NCI-H2081 (cell line): ENCODE measurements around the gene PAFAH1B2.
"Not testable (repeated sequence)": the region's sequence is repeated elsewhere in the genome, so short reads cannot be mapped to it uniquely, and the experiment has no call there.

Experiments used
- DNase-seq, 2 experiments: peaks; one replicate each; lab custom pipeline; 2025; lab: John Stamatoyannopoulos, UW

Gene PAFAH1B2

GRCh38 chr11:117203069-117203407 lies 59.0 kb downstream of the PAFAH1B2 start:
- no peak for DNase-seq

- no peak for DNase-seq
Observed at GRCh38 chr11:117204283-117205080, 60.4 kb downstream of the PAFAH1B2 start.

- no peak for DNase-seq
Observed at GRCh38 chr11:117205211-117205818, 61.2 kb downstream of the PAFAH1B2 start.

- DNase-seq: not testable (repeated sequence)
Observed at GRCh38 chr11:117206111-117206510, 62.0 kb downstream of the PAFAH1B2 start.

GRCh38 chr11:117206859-117207258 lies 62.8 kb downstream of the PAFAH1B2 start:
- DNase-seq: not testable (repeated sequence)

GRCh38 chr11:117207481-117207880 lies 63.4 kb downstream of the PAFAH1B2 start:
- DNase-seq: not testable (repeated sequence)

GRCh38 chr11:117208710-117209109 lies 64.6 kb downstream of the PAFAH1B2 start:
- not testable (repeated sequence) for DNase-seq

GRCh38 chr11:117209351-117210125 lies 65.5 kb downstream of the PAFAH1B2 start:
- DNase-seq: not testable (repeated sequence)

GRCh38 chr11:117210620-117211019 lies 66.5 kb downstream of the PAFAH1B2 start:
- no peak for DNase-seq

GRCh38 chr11:117212697-117213355 lies 68.7 kb downstream of the PAFAH1B2 start:
- no peak for DNase-seq

GRCh38 chr11:117214404-117215110 lies 70.5 kb downstream of the PAFAH1B2 start:
- DNase-seq: no peak

- no peak for DNase-seq
Observed at GRCh38 chr11:117217141-117218084, 73.3 kb downstream of the PAFAH1B2 start.

GRCh38 chr11:117218133-117218915 lies 74.2 kb downstream of the PAFAH1B2 start:
- DNase-seq: no peak

- DNase-seq: no peak
Observed at GRCh38 chr11:117219001-117219400, 74.9 kb downstream of the PAFAH1B2 start.

GRCh38 chr11:117219455-117219854 lies 75.4 kb downstream of the PAFAH1B2 start:
- DNase-seq: no peak

- no peak for DNase-seq
Observed at GRCh38 chr11:117219995-117220394, 75.9 kb downstream of the PAFAH1B2 start.

GRCh38 chr11:117220568-117220967 lies 76.5 kb downstream of the PAFAH1B2 start:
- DNase-seq: no peak

GRCh38 chr11:117220999-117221774 lies 77.1 kb downstream of the PAFAH1B2 start:
- no peak for DNase-seq
